Endothelial cell of umbilical vein (primary cell): ENCODE data around the gene TSHZ3. TPM values are rescaled to one million over a fixed set of nuclear protein-coding genes. Genes with fewer than 3 reads are reported as not detected.

ENCODE experiments used
- BruUV-seq: library from RNA; stranded (reverse); fragments of 400-500 nt; replicated peaks from 2 replicates; lab custom pipeline; 2021; lab: Mats Ljungman, UMichigan
- CTCF ChIA-PET: fragments of 300-600, 350-600 bp; sonication (Branson Sonifier 250); formaldehyde crosslinking; loops from one replicate; lab custom pipeline; 2021; ENCODE audit warnings: antibody characterized with exemption, inconsistent platforms; lab: Charles Lee
- POLR2A ChIA-PET: fragments of 300-600, 350-600 bp; sonication (Branson Sonifier 250); formaldehyde crosslinking; loops from one replicate; lab custom pipeline; 2021; ENCODE audit warnings: antibody characterized with exemption, inconsistent platforms; lab: Charles Lee
- DNase-seq: peaks from one replicate; pipeline ENCODE4 v3.0.0-alpha.2; 2011; ENCODE audit warnings: low read depth, low spot score
- FAIRE-seq: peaks from 2 replicates; lab custom pipeline; 2011; peaks lifted over from hg19 to GRCh38; lab: Jason Lieb, UNC
- H2AFZ ChIP-seq: 2 replicates; pipeline ENCODE4 v1.6.0; 2012; ENCODE audit warnings: low read depth, low read length, control low read depth, inconsistent platforms
- H3K27ac ChIP-seq: 2 replicates; pipeline ENCODE4 v1.5.1; 2011; ENCODE audit warnings: low read depth, mild to moderate bottlenecking, control low read depth, low read length, moderate library complexity; ENCODE audit not compliant: insufficient read depth
- H3K27me3 ChIP-seq, 2 experiments: 2 replicates each; pipeline versions ENCODE4 v1.6.0 to v1.6.1; 2011; ENCODE audit warnings: low read length in 2 of 2, mixed read lengths in 1 of 2; ENCODE audit not compliant: control insufficient read depth in 2 of 2, insufficient read depth in 2 of 2
- H3K36me3 ChIP-seq, 2 experiments: 2 replicates in 1 of 2; 3 replicates in 1 of 2; pipeline ENCODE4 v1.5.1; 2011; ENCODE audit warnings: low read length in 2 of 2, mild to moderate bottlenecking in 1 of 2, moderate library complexity in 1 of 2; ENCODE audit not compliant: control insufficient read depth in 2 of 2, insufficient read depth in 2 of 2; ENCODE audit errors: extremely low read depth in 1 of 2
- H3K4me1 ChIP-seq: 3 replicates; pipeline ENCODE4 v1.5.1; 2011; ENCODE audit warnings: mild to moderate bottlenecking, low read length; ENCODE audit not compliant: control insufficient read depth, insufficient read depth; ENCODE audit errors: extremely low read depth
- H3K4me2 ChIP-seq: 2 replicates; pipeline ENCODE4 v1.6.1; 2011; ENCODE audit warnings: low read length, control low read depth, mixed read lengths; ENCODE audit not compliant: insufficient read depth
- H3K4me3 ChIP-seq, 3 experiments: fragments of 200-600 bp in 1 of 3; sonication (generic), shearing (Covaris generic) in 1 of 3; replicated peaks in 1 of 3; 2 replicates each; pipeline ENCODE4 v1.5.1; 2011 to 2016; ENCODE audit warnings: control low read depth in 3 of 3, low read length in 3 of 3, mild to moderate bottlenecking in 2 of 3, inconsistent platforms in 1 of 3, low read depth in 1 of 3, moderate library complexity in 1 of 3; ENCODE audit not compliant: insufficient read depth in 1 of 3
- H3K79me2 ChIP-seq: 2 replicates; pipeline ENCODE4 v1.6.0; 2012; ENCODE audit warnings: low read length, inconsistent platforms; ENCODE audit not compliant: control insufficient read depth, insufficient read depth
- H3K9ac ChIP-seq: replicated peaks from 2 replicates; pipeline ENCODE3; 2011; ENCODE audit warnings: low read length, control low read depth; ENCODE audit not compliant: insufficient read depth; ENCODE audit errors: extremely low read depth
- H3K9me1 ChIP-seq: replicated peaks from 3 replicates; pipeline ENCODE4 v1.6.0; 2011; ENCODE audit warnings: mild to moderate bottlenecking, low read length; ENCODE audit not compliant: control insufficient read depth, insufficient read depth; ENCODE audit errors: extremely low read depth
- H3K9me3 ChIP-seq: replicated peaks from 2 replicates; pipeline ENCODE4 v1.5.1; 2012; ENCODE audit warnings: low read length, inconsistent platforms; ENCODE audit not compliant: control insufficient read depth, insufficient read depth
- H4K20me1 ChIP-seq: replicated peaks from 2 replicates; pipeline ENCODE3; 2011; ENCODE audit warnings: mild to moderate bottlenecking, low read length; ENCODE audit not compliant: control insufficient read depth, insufficient read depth; ENCODE audit errors: extremely low read depth
- GATA2 ChIP-seq: IDR thresholded peaks from 2 replicates; pipeline ENCODE4 v1.7.0; 2011; ENCODE audit warnings: low read depth, mild to moderate bottlenecking, moderate library complexity, mixed read lengths, low read length; ENCODE audit not compliant: insufficient read length, insufficient read depth
- JUN ChIP-seq: IDR thresholded peaks from 2 replicates; pipeline ENCODE4 v1.6.1; 2011; ENCODE audit warnings: borderline replicate concordance, low read depth; ENCODE audit not compliant: insufficient read length, insufficient read depth
- POLR2A ChIP-seq: IDR thresholded peaks from 2 replicates; pipeline ENCODE4 v1.6.1; 2012; ENCODE audit warnings: low read depth, mild to moderate bottlenecking, control low read depth, low read length
- dilution Hi-C: fragments of 300-500 bp; cut with MboI; formaldehyde crosslinking; loops from one replicate; pipeline ENCODE4 v1.15.0; 2019; ENCODE audit warnings: low sequenced_read_pairs; ENCODE audit not compliant: extremely low pct_ligation_motif_present
- intact Hi-C: fragments of 100-400 bp; cut with micrococcal nuclease; formaldehyde crosslinking; loops from one replicate; pipeline ENCODE4 v1.10.0; 2022
- polyA plus RNA-seq, 4 experiments: library from polyadenylated mRNA; depleted of rRNA in 3 of 4; stranded (reverse) in 3 of 4; unstranded in 1 of 4; fragments of >200 nt; gene quantifications; 2 replicates each; pipeline versions ENCODE4 v1.2.1 to v1.2.3, GENCODE V29; 2011 to 2012; ENCODE audit warnings: missing spikeins in 1 of 4
- total RNA-seq: library from RNA; stranded (reverse); gene quantifications from 2 replicates; pipeline ENCODE4 v1.2.3, GENCODE V29; 2021

TSHZ3 gene
- total and polyA plus RNA-seq, 2 donors (not counting 3 experiments of a cell fraction or from before 2014, with no cell fraction given), result 1.2 to 6.2 TPM

DNA sequence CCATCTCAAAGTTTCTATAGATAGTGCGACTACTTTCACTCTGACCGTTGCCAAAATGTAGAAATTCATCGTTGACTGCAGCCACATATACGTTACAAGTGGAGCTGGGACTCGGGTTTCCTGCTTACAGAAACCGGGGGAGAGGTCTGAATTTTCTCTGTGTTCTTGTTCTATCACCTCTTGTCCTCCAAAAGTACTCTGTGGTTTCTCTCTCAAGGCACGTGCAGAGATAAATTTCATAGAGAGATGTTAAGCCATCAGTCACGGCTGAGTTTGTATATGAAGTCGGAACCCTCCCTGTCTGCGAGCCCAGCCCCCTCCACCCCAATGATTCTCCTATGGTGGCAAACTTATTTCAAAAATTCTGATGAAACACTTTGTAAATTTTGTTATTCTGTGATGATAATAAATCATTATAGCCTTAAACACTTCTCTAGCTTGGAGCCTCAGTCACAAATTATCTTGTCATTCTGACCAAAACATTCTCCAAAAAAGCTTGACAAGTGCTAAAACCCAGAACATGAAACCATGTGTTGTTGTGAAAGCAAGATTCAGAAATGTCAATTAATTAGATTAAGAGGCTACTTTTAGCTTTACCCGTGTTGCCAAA is 87.5 kb downstream of the TSHZ3 start:
- POLR2A ChIA-PET, result no interaction called here
- Histone ChIP-seq H3K9me3 (peaks cover 2% of the 10 kb centered on the region), H3K4me1 (no peaks in the 10 kb centered on the region), H3K9me1 (no peaks in the 10 kb centered on the region), H3K9ac (no peak overlapping the region), H3K79me2 (no peaks in the 10 kb centered on the region), H2AFZ (no peak overlapping the region), H4K20me1 (no peaks in the 10 kb centered on the region), H3K27me3 (no peaks in the 10 kb centered on the region), H3K36me3 (no peaks in the 10 kb centered on the region), H3K27ac (no peak overlapping the region), H3K4me2 (no peak overlapping the region), H3K4me3 (no peak overlapping the region)
- dilution Hi-C loops, result no loop called here
- intact Hi-C loops, result no loop called here
- DNase-seq, result no peak
- TF ChIP-seq GATA2, result no peak
- TF ChIP-seq POLR2A, result no peak
- TF ChIP-seq JUN, result no peak
- BruUV-seq, result no TSS peak
- CTCF ChIA-PET, result no interaction called here
- FAIRE-seq, result no peak

DNA sequence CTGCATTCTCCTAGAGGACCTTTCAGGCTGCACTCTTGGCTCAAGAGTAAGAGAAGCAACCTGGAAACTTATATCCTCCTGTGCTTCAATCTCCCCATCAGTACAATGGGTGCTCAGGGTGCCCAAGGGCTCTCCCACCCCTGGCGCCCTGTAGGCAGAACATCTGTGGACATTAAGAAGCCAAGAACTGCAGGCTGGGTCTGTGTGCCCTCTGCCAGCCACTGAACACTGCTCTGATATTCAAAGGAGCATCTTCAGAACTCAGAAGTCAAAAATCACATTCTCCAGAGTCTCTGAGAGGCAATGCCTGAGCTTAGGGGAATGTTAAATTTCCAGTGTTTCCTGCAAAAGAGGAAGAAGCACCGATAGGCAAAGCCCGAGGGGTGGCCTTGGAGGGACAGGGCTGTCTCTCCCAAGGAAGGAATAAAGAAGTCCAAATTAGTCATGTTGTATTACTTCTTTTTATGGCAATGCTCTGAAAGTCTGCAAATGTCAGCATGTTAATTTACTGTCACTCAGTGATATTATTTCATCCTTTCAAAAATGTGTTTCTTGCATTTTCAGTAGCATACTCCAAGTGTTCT is 88.1 kb downstream of the TSHZ3 start:
- no TSS peak for BruUV-seq
- intact Hi-C loops (no loop called here), dilution Hi-C loops (no loop called here)
- Histone ChIP-seq H2AFZ (no peak overlapping the region), H3K4me2 (no peak overlapping the region), H3K4me1 (no peaks in the 10 kb centered on the region), H4K20me1 (no peaks in the 10 kb centered on the region), H3K79me2 (no peaks in the 10 kb centered on the region), H3K9me3 (peaks cover 2% of the 10 kb centered on the region), H3K9me1 (no peaks in the 10 kb centered on the region), H3K27me3 (no peaks in the 10 kb centered on the region), H3K27ac (no peak overlapping the region), H3K4me3 (no peak overlapping the region), H3K9ac (no peak overlapping the region), H3K36me3 (no peaks in the 10 kb centered on the region)
- TF ChIP-seq JUN (no peak), GATA2 (no peak)
- ChIA-PET CTCF (no interaction called here), POLR2A (no interaction called here)
- DNase-seq, result no peak
- no peak for FAIRE-seq
